Fibroblast of pulmonary artery (primary cell): ENCODE measurements around the gene MEIS2.
A peak's percentile ranks its signal among the peaks of the same experiment; 100 is the strongest.

Experiments
- DNase-seq: peaks from one replicate; pipeline ENCODE4 v3.0.0-alpha.2; 2010; ENCODE audit warnings: low read depth
- H3K4me3 ChIP-seq: replicated peaks from 2 replicates; pipeline ENCODE4 v1.5.1; 2011; ENCODE audit warnings: low read depth, mild to moderate bottlenecking, control low read depth, low read length, moderate library complexity
- TF ChIP-seq, protein P1 (sequence below): IDR thresholded peaks from 2 replicates; pipeline ENCODE4 v1.5.1; 2011; ENCODE audit warnings: mild to moderate bottlenecking, control low read depth, low read length, inconsistent platforms; ENCODE audit errors: missing control alignments

Gene MEIS2

DNA sequence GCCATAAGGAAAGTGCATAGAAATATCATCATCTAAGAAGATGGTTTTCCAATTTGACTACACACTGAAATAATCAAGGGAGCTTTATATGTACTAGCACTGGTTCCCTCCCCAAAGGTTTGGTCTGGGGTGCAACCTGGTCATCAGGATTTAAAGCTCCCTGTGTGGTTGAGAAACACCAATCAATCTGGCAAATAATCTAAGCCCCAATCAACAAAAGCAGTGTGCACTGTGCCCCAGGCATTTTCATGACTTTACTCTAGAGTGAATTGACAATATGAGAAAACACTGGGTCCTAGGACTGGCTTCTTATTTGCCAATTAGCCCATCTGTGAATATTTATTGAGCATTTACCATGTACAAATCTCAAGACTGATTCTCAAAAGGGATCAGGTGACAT lies 255.1 kb downstream of the MEIS2 start:
- no peak overlapping the region for H3K4me3 ChIP-seq
- no peak for DNase-seq
- TF ChIP-seq, protein P1, sequence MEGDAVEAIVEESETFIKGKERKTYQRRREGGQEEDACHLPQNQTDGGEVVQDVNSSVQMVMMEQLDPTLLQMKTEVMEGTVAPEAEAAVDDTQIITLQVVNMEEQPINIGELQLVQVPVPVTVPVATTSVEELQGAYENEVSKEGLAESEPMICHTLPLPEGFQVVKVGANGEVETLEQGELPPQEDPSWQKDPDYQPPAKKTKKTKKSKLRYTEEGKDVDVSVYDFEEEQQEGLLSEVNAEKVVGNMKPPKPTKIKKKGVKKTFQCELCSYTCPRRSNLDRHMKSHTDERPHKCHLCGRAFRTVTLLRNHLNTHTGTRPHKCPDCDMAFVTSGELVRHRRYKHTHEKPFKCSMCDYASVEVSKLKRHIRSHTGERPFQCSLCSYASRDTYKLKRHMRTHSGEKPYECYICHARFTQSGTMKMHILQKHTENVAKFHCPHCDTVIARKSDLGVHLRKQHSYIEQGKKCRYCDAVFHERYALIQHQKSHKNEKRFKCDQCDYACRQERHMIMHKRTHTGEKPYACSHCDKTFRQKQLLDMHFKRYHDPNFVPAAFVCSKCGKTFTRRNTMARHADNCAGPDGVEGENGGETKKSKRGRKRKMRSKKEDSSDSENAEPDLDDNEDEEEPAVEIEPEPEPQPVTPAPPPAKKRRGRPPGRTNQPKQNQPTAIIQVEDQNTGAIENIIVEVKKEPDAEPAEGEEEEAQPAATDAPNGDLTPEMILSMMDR, result no peak

DNA sequence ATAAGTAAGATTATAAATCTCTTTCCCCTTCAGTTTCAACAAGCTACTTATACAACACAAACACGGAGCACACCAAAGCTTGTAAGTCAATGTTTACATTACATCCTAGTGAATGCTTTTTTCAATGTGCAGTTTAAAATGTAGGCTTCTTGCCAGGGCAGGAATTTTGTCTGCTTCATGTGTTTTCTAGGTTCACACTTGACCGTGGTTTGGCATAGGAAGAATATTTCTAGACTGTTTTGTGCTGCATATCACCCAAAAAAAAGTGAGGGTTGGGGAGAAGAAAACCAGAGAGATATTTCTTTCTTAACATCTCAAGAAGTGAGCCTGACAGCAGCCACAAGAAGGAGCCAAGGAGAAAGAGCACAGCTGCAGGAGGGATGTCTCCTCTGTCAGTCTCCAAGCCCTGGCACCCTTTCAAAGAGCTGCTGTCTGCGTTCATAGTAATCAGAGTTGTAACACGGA lies 255.8 kb downstream of the MEIS2 start:
- TF ChIP-seq, protein P1, result no peak
- peak; percentile 17 for DNase-seq
- no peak overlapping the region for H3K4me3 ChIP-seq

GRCh38 chr15:36843822-36844221 lies 256.5 kb downstream of the MEIS2 start:
- DNase-seq, result no peak
- no peak overlapping the region for H3K4me3 ChIP-seq
- TF ChIP-seq, protein P1, result no peak

DNA sequence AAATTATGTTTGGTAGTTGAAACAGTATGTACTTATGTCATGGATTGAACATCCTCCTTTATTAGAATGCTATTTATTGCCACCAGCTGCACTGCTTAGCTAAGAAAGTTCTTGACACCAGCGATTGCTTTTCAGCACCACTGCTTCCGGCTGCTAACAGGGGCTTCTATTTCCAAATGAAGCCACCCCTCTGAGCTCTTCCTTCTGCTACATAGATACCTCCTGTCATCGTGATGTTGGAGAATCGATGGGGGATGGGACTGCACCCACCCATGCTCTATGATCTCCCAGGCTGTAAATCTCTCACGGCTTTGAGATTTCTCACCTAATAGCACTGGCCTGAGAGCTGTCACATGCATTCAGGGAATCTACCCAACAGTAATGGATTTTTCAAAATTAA lies 259.2 kb downstream of the MEIS2 start:
- TF ChIP-seq, protein P1, result no peak
- no peak overlapping the region for H3K4me3 ChIP-seq
- no peak for DNase-seq
